IPS DF 6.9 (cell line): ENCODE data around the gene NTRK3.
A peak's percentile ranks its signal among the peaks of the same experiment; 100 is the strongest.

ENCODE experiments used
- DNase-seq: peaks from one replicate; pipeline ENCODE4 v3.0.0-alpha.2; 2013; ENCODE audit warnings: low read depth, low spot score
- H3K27ac ChIP-seq: one replicate; pipeline ENCODE4 v1.5.1; 2013; ENCODE audit warnings: low read length, control low read depth
- H3K27me3 ChIP-seq: 2 replicates; pipeline ENCODE4 v1.6.1; 2013; ENCODE audit warnings: mild to moderate bottlenecking, low read length; ENCODE audit not compliant: control insufficient read depth, insufficient read depth
- H3K36me3 ChIP-seq: 2 replicates; pipeline ENCODE4 v1.6.1; 2013; ENCODE audit warnings: low read length; ENCODE audit not compliant: control insufficient read depth, insufficient read depth
- H3K4me1 ChIP-seq: 2 replicates; pipeline ENCODE4 v1.6.1; 2013; ENCODE audit warnings: low read length; ENCODE audit not compliant: control insufficient read depth, insufficient read depth
- H3K4me3 ChIP-seq: 2 replicates; pipeline ENCODE4 v1.5.1; 2013; ENCODE audit warnings: mild to moderate bottlenecking, low read length
- H3K9me3 ChIP-seq: 2 replicates; pipeline ENCODE4 v1.6.1; 2013; ENCODE audit warnings: low read length, inconsistent platforms; ENCODE audit not compliant: control insufficient read depth, insufficient read depth
- WGBS: extraction: QIAGEN DNeasy Blood & Tissue Kit; methylation state at CpG from one replicate; pipeline ENCODE4 v1.1.7; 2013; ENCODE audit warnings: mixed read lengths, missing lambda C conversion rate; ENCODE audit not compliant: insufficient read length, insufficient coverage; 5-methylcytosine and 5-hydroxymethylcytosine counted together

Gene NTRK3

GRCh38 chr15:87877114-87877810 lies 379.3 kb downstream of the NTRK3 start:
- Histone ChIP-seq H3K9me3 (no peaks in the 10 kb centered on the region), H3K27ac (no peak overlapping the region), H3K4me1 (no peaks in the 10 kb centered on the region), H3K36me3 (no peaks in the 10 kb centered on the region), H3K27me3 (no peaks in the 10 kb centered on the region), H3K4me3 (no peak overlapping the region)
- DNase-seq, result no peak
- no CpG with 5 or more reads among the region's 4 CpGs for WGBS

- Histone ChIP-seq H3K36me3 (no peaks in the 10 kb centered on the region), H3K4me3 (no peak overlapping the region), H3K27me3 (no peaks in the 10 kb centered on the region), H3K27ac (no peak overlapping the region), H3K4me1 (no peaks in the 10 kb centered on the region), H3K9me3 (no peaks in the 10 kb centered on the region)
- no peak for DNase-seq
- no CpG with 5 or more reads among the region's 10 CpGs for WGBS
Observed at GRCh38 chr15:87874896-87875711, 381.4 kb downstream of the NTRK3 start.

DNA sequence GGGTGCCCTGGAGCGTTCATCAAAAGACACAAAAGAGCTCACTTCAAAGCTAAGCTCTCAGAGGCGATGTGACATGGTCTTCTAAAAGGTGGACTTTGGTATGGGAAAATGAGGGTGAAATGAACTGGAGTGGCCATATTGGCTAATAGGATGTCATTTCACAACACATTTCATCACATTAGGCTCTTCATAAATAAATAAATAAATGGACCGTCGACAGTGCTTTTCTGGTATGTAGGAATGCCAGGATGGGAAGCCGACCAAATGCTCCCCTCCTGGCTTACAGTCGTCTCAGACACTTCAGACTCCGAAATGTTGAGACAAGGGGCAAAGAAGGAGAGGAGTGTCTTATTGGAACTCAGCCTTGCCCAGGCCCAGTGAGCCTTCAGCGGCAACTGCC lies 383.0 kb downstream of the NTRK3 start:
- WGBS, result no CpG with 5 or more reads among the region's 8 CpGs
- H3K4me3 ChIP-seq, result no peak overlapping the region
- no peak overlapping the region for H3K27ac ChIP-seq
- no peaks in the 10 kb centered on the region for H3K36me3 ChIP-seq
- H3K4me1 ChIP-seq, result no peaks in the 10 kb centered on the region
- H3K27me3 ChIP-seq, result no peaks in the 10 kb centered on the region
- no peaks in the 10 kb centered on the region for H3K9me3 ChIP-seq
- DNase-seq, result no peak

DNA sequence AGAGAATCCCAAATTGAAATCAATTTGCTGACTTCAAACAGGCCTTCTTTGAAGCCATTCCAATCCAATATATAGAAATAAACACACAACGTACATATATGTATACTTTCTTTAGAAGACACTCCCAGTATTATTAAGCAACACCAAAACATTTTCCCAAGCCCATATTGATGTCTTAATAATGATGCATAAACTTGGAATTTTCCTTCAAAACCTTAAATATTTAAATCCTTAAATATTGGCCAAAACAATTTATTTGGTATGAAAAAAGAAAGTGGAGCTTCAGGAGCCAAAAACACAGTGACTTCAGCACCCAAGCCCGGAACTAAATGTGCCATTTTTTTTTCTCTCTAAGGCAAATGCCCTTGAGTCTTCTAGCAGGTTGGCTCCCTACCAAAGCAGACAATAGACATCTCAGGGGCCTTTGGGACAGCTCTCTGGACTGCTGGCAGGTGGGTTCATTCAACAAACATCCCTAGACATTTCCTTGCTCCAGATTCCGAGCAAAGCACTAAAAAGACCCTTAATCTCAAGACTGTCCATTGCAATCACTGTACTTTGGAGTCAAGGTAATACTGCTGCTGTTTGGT lies 384.7 kb downstream of the NTRK3 start:
- no peak overlapping the region for H3K4me3 ChIP-seq
- no peak overlapping the region for H3K27ac ChIP-seq
- no peak for DNase-seq
- H3K9me3 ChIP-seq, result no peaks in the 10 kb centered on the region
- H3K27me3 ChIP-seq, result no peaks in the 10 kb centered on the region
- no peaks in the 10 kb centered on the region for H3K4me1 ChIP-seq
- no peaks in the 10 kb centered on the region for H3K36me3 ChIP-seq
- no CpG with 5 or more reads among the region's 3 CpGs for WGBS

DNA sequence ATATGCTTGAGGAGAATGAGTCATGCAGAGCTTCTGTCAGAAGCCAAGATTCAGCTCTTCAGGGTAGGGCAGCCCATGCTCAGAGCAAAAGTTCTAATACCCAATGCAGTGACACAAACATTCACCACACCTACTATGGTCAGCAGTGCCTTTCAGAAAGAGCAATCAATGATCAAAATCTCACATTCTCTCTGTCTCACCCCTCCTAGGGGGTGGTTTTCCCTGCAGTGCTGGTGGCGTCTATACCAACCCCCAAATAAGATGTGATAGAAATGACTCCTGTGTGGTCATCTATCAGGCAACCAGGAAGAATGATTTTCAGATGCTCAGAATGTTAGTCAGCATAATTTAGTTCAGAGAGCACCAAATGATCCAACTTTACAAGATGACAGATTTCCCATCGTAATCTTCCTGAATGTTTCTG lies 385.3 kb downstream of the NTRK3 start:
- Histone ChIP-seq H3K36me3 (no peaks in the 10 kb centered on the region), H3K9me3 (no peaks in the 10 kb centered on the region), H3K4me3 (no peak overlapping the region), H3K27me3 (no peaks in the 10 kb centered on the region), H3K4me1 (no peaks in the 10 kb centered on the region), H3K27ac (no peak overlapping the region)
- no peak for DNase-seq
- no CpG with 5 or more reads among the region's 2 CpGs for WGBS

DNA sequence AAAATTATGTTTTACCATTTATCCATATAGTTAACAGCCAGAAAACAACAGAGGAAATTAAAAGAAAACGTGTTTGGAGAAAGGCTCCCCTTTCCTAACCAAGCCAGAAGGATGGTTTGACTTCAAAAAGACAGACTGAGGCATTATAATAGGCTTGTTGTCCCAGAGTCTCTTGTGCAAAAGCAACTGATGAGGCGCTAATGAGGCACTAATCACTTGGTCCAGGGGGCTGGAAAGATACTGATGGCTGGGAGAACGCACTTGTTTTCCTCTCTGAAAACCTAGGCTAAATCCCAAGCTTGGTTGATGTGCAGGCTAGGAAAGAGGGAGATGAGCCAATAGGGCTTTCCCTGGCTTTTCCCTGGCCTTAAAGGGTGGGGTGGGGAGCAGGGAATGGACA lies 389.6 kb downstream of the NTRK3 start:
- Histone ChIP-seq H3K27me3 (no peaks in the 10 kb centered on the region), H3K36me3 (no peaks in the 10 kb centered on the region), H3K4me1 (no peaks in the 10 kb centered on the region), H3K4me3 (no peak overlapping the region), H3K9me3 (no peaks in the 10 kb centered on the region), H3K27ac (no peak overlapping the region)
- DNase-seq, result no peak
- WGBS, result no CpG with 5 or more reads among the region's 3 CpGs

GRCh38 chr15:87863152-87863551 lies 393.4 kb downstream of the NTRK3 start:
- Histone ChIP-seq H3K36me3 (no peaks in the 10 kb centered on the region), H3K9me3 (no peaks in the 10 kb centered on the region), H3K27ac (no peak overlapping the region), H3K27me3 (no peaks in the 10 kb centered on the region), H3K4me1 (no peaks in the 10 kb centered on the region), H3K4me3 (no peak overlapping the region)
- peak; percentile 25 for DNase-seq
- WGBS, result no CpG with 5 or more reads among the region's 5 CpGs

- DNase-seq, result no peak
Observed at GRCh38 chr15:87860743-87861142, 395.8 kb downstream of the NTRK3 start.

DNA sequence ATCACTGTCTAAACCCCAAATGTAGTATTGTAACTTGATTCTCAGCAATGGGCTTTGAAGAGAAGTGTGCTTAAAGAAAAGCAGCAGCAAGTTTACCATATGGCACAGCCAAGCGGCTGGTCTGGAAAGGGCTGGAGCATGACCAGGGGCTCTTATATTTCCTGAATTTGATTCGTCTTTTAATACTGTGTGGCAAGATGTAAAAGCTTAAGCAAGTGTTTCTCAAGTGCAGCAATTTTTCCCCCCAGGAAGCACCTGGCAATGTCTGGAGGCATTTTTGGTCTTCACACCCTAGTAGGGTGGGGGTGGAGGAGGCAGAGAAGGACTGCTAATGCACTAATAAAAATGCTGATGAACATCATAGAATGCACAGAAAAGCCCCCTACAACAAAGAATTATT lies 397.9 kb downstream of the NTRK3 start:
- no peaks in the 10 kb centered on the region for H3K36me3 ChIP-seq
- H3K4me1 ChIP-seq, result no peaks in the 10 kb centered on the region
- DNase-seq, result no peak
- no peaks in the 10 kb centered on the region for H3K9me3 ChIP-seq
- no peak overlapping the region for H3K4me3 ChIP-seq
- no peak overlapping the region for H3K27ac ChIP-seq
- no CpG with 5 or more reads among the region's 2 CpGs for WGBS
- no peaks in the 10 kb centered on the region for H3K27me3 ChIP-seq

More at GRCh38 chr15:87860743-87861142, 395.8 kb downstream of the NTRK3 start:
- H3K27ac ChIP-seq, result no peak overlapping the region
- no peaks in the 10 kb centered on the region for H3K36me3 ChIP-seq
- no peaks in the 10 kb centered on the region for H3K4me1 ChIP-seq
- no peak overlapping the region for H3K4me3 ChIP-seq
- no peaks in the 10 kb centered on the region for H3K27me3 ChIP-seq
- no CpG with 5 or more reads among the region's 3 CpGs for WGBS
- no peaks in the 10 kb centered on the region for H3K9me3 ChIP-seq

- no peaks in the 10 kb centered on the region for H3K4me1 ChIP-seq
- no peaks in the 10 kb centered on the region for H3K9me3 ChIP-seq
- H3K4me3 ChIP-seq, result no peak overlapping the region
- no peak overlapping the region for H3K27ac ChIP-seq
- DNase-seq, result no peak
- no peaks in the 10 kb centered on the region for H3K27me3 ChIP-seq
- no peaks in the 10 kb centered on the region for H3K36me3 ChIP-seq
- WGBS, result no CpG with 5 or more reads among the region's 2 CpGs
Observed at GRCh38 chr15:87851497-87851896, 405.0 kb downstream of the NTRK3 start.
